Pancreas (tissue), 10 donors: ENCODE measurements around the gene GDAP2. TPM values are rescaled to one million over a fixed set of nuclear protein-coding genes. Genes with fewer than 3 reads are reported as not detected.

Experiments
- ATAC-seq, 4 donors: fragments of 200-7000 bp; cut with Tn5 transposase; one replicate each; pipeline versions ENCODE4 v1.8.0 to v1.9.1; 2020; ENCODE audit warnings: mild to moderate bottlenecking in 4 of 4, moderate library complexity in 4 of 4
- DNase-seq, 6 donors: peaks; one replicate each; pipeline ENCODE4 v3.0.0-alpha.2; 2020
- FAIRE-seq: peaks from 2 replicates; lab custom pipeline; 2012; peaks lifted over from hg19 to GRCh38; lab: Jason Lieb, UNC
- H3K27ac ChIP-seq, 4 donors: fragments of 200-600 bp; sonication (generic); 1 replicate in 3 of 4; 2 replicates in 1 of 4; pipeline versions ENCODE4 v1.5.0 to v1.8.0; 2020
- H3K27me3 ChIP-seq, 4 donors: fragments of 200-600 bp; one replicate each; pipeline ENCODE4 v1.8.0; 2021
- H3K36me3 ChIP-seq, 3 donors: fragments of 200-600 bp; sonication (generic) in 1 of 3; one replicate each; pipeline versions ENCODE4 v1.5.0 to v1.8.0; 2020 to 2021
- H3K4me1 ChIP-seq, 3 donors: fragments of 200-600 bp; one replicate each; pipeline ENCODE4 v1.8.0; 2021
- H3K4me3 ChIP-seq, 4 donors: fragments of 200-600 bp; sonication (generic) in 2 of 4; one replicate each; pipeline versions ENCODE4 v1.5.0 to v1.8.0; 2020 to 2021
- H3K9me3 ChIP-seq, 4 donors: fragments of 200-600 bp; one replicate each; pipeline ENCODE4 v1.8.0; 2021
- CTCF ChIP-seq, 4 donors: fragments of 200-600 bp; sonication (generic) in 3 of 4; IDR thresholded peaks; one replicate each; pipeline versions ENCODE4 v1.5.0 to v1.8.0; 2021; ENCODE audit warnings: antibody characterized with exemption in 4 of 4
- WGBS, 2 donors: extraction: QIAGEN DNeasy Blood & Tissue Kit; methylation state at CpG; one replicate each; pipeline ENCODE4 v1.1.7; 2013; 5-methylcytosine and 5-hydroxymethylcytosine counted together
- intact Hi-C, 3 donors: fragments of 100-400 bp; cut with DNase I; formaldehyde crosslinking; loops; one replicate each; pipeline versions ENCODE4 v1.11.1 to v1.14.2; 2022
- polyA plus RNA-seq, 2 donors: library from polyadenylated mRNA; stranded (reverse); fragments of 200-250 nt; gene quantifications; one replicate each; pipeline ENCODE4 v1.2.3, GENCODE V29; 2013
- total RNA-seq, 6 donors: library from RNA; stranded (reverse); fragmentation: NEBNext Ultra II Directional in 4 of 6; extraction: Animal tissue kit (Norgen Biotek cat#: 25700) in 4 of 6; gene quantifications; one replicate each; pipeline versions ENCODE4 v1.2.1 to v1.2.4, GENCODE V29; 2021 to 2023
- donor health status: healthy with polysubstance abuse.
- donor health status: DM: no; HTN: no; CAD: no; lungs with moderate emphysema.
- donor health status: DM: no; HTN: no; CAD: no.
- donor health status: control.
- donor health status: control.
- donor health status: Bipolar disorder and iron deficiency.
- donor health status: DM: yes; HTN: yes; CAD: no.
- donor health status: DM: no; HTN: no; CAD: no.
- donor health status: DM: no; HTN: no; CAD: no.
- donor health status: DM: yes; HTN: yes; CAD: no.

The GDAP2 gene
- total and polyA plus RNA-seq, 8 donors = 2.0 to 24.1 (median 14.7) TPM

GRCh38 chr1:117834416-117834815 lies 95.0 kb downstream of the GDAP2 start:
- no peaks in the 10 kb centered on the region for H3K27me3 ChIP-seq
- ATAC-seq = no peak
- H3K27ac ChIP-seq = no peak overlapping the region
- TF ChIP-seq CTCF (IDR thresholded peaks at IDR 0.05) = no peak
- H3K9me3 ChIP-seq = no peaks in the 10 kb centered on the region
- intact Hi-C loops = no loop called here
- DNase-seq = no peak
- 85% methylated on average over 4 of the region's 4 CpGs for WGBS, 2 donors
- FAIRE-seq = no peak
- H3K4me1 ChIP-seq = peaks cover 0 to 7% (median 4%) of the 10 kb centered on the region in 3 donors
- H3K36me3 ChIP-seq = no peaks in the 10 kb centered on the region
- H3K4me3 ChIP-seq = no peak overlapping the region

- peaks cover 0 to 7% (median 4%) of the 10 kb centered on the region in 3 donors for H3K4me1 ChIP-seq
- peak in 3 of 6 donors; percentile 38 to 72 (median 48) for DNase-seq
- H3K27me3 ChIP-seq = no peaks in the 10 kb centered on the region
- intact Hi-C loops = no loop called here
- no peak overlapping the region for H3K4me3 ChIP-seq
- ATAC-seq = peak; percentile 67 to 93 (median 86)
- TF ChIP-seq CTCF (IDR thresholded peaks at IDR 0.05) = no peak
- FAIRE-seq = no peak
- H3K9me3 ChIP-seq = no peaks in the 10 kb centered on the region
- H3K36me3 ChIP-seq = no peaks in the 10 kb centered on the region
- H3K27ac ChIP-seq = peak overlapping the region in 1 of 4 donors; percentile 41
These were observed 97.0 kb downstream of the GDAP2 start for GRCh38 chr1:117832453-117832852.

- peaks cover 7 to 21% (median 10%) of the 10 kb centered on the region in 3 donors for H3K4me1 ChIP-seq
- DNase-seq = no peak
- H3K27ac ChIP-seq = no peak overlapping the region
- H3K4me3 ChIP-seq = no peak overlapping the region
- FAIRE-seq = no peak
- H3K9me3 ChIP-seq = no peaks in the 10 kb centered on the region
- H3K27me3 ChIP-seq = no peaks in the 10 kb centered on the region
- WGBS, 2 donors = 73 to 99% methylated on average over 4 of the region's 4 CpGs
- no peak for TF ChIP-seq CTCF (IDR thresholded peaks at IDR 0.05)
- no peaks in the 10 kb centered on the region for H3K36me3 ChIP-seq
- ATAC-seq = no peak
- intact Hi-C loops = no loop called here
These were observed 99.2 kb downstream of the GDAP2 start for GRCh38 chr1:117830222-117830621.

GRCh38 chr1:117828201-117828600 lies 101.2 kb downstream of the GDAP2 start:
- Histone ChIP-seq H3K4me3 (no peak overlapping the region), H3K27ac (no peak overlapping the region), H3K27me3 (no peaks in the 10 kb centered on the region), H3K9me3 (no peaks in the 10 kb centered on the region), H3K4me1 (peaks cover 16 to 21% (median 20%) of the 10 kb centered on the region in 3 donors), H3K36me3 (no peaks in the 10 kb centered on the region)
- DNase-seq = peak in 2 of 6 donors; percentile 53 to 57
- no peak for FAIRE-seq
- TF ChIP-seq CTCF (IDR thresholded peaks at IDR 0.05) = no peak
- intact Hi-C loops = no loop called here
- peak; percentile 22 to 61 (median 34) for ATAC-seq
- WGBS, 2 donors = 57 to 69% methylated on average over 4 of the region's 4 CpGs

- H3K4me1 ChIP-seq = peaks cover 14 to 16% (median 16%) of the 10 kb centered on the region in 3 donors
- intact Hi-C loops = no loop called here
These were observed 102.8 kb downstream of the GDAP2 start for GRCh38 chr1:117826540-117827078.

More at GRCh38 chr1:117826540-117827078, 102.8 kb downstream of the GDAP2 start:
- peak; percentile 68 to 83 (median 76) for ATAC-seq
- Histone ChIP-seq H3K36me3 (no peaks in the 10 kb centered on the region), H3K4me3 (no peak overlapping the region), H3K27ac (peak overlapping the region in 2 of 4 donors; percentile 40 to 52), H3K9me3 (no peaks in the 10 kb centered on the region), H3K27me3 (no peaks in the 10 kb centered on the region)
- 60 to 89% methylated on average over 1 of the region's 1 CpG for WGBS, 2 donors
- TF ChIP-seq CTCF (IDR thresholded peaks at IDR 0.05) = no peak
- peak in 4 of 6 donors; percentile 38 to 61 (median 54) for DNase-seq
- FAIRE-seq = no peak
